ENCODE results near the gene PNCK.

The PNCK gene

GRCh38 chrX:153646620-153647373, 26.8 kb downstream of the PNCK start, which contains the start of gene DUSP9:
DUSP9 (plus strand) TSS chrX:153647203; CDS start chrX:153647954, 751 bp downstream.
- no peak within 1 kb of the TSS for H3K27ac ChIP-seq (ENCODE audit: low read depth in 2 of 2, low read length in 2 of 2)
- peaks cover 0 to 4% of the 10 kb centered on the region in 2 donors for H3K4me1 ChIP-seq (ENCODE audit: control insufficient read depth in 2 of 2, insufficient read depth in 2 of 2, low read length in 2 of 2)
- H3K9me3 ChIP-seq (ENCODE audit: control insufficient read depth in 2 of 2, low read length in 2 of 2) = no peaks in the 10 kb centered on the region
- peaks cover 24 to 36% of the 10 kb centered on the region in 2 donors for H3K27me3 ChIP-seq (ENCODE audit: control insufficient read depth in 2 of 2, insufficient read depth in 2 of 2, low read length in 2 of 2)
- no peaks in the 10 kb centered on the region for H3K36me3 ChIP-seq (ENCODE audit: control insufficient read depth in 2 of 2, insufficient read depth in 2 of 2, low read length in 2 of 2)
- no peak within 1 kb of the TSS for H3K4me3 ChIP-seq (ENCODE audit: low read length in 2 of 2)
- H3K9ac ChIP-seq (ENCODE audit: low read depth in 1 of 2, low read length in 2 of 2) = no peak within 1 kb of the TSS

DNA sequence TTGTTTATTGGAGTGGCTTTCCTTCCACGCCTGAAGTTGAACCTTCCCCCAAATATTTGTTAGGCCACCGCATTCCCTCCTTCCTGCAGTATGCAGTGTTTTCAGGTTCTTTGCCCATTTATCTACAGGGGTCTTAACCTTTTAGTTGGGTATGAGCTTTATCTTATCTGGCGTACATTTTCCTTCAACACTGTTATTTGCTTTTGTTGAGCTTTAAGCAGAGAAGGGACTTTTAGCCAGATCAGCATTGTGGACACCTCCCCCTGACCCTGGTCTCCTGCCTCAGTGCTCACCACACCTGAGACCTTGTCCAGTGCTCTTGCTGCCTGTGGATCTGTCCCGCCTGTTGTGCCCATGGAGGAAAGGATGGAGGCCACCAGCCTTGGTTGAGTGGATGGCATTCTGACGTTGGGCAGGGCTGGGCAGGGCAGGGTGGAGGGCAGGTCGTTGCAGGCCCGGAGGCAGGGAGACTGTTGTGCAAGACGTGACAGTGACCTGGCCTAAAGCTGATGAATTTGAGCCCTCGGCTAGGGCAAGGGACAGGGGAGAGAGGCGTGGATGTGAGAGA, 27.6 kb downstream of the PNCK start:
- H3K27ac ChIP-seq (ENCODE audit: low read depth in 2 of 2, low read length in 2 of 2) = no peak overlapping the region
- H3K36me3 ChIP-seq (ENCODE audit: control insufficient read depth in 2 of 2, insufficient read depth in 2 of 2, low read length in 2 of 2) = no peaks in the 10 kb centered on the region
- peaks cover 28 to 36% of the 10 kb centered on the region in 2 donors for H3K27me3 ChIP-seq (ENCODE audit: control insufficient read depth in 2 of 2, insufficient read depth in 2 of 2, low read length in 2 of 2)
- peaks cover 0 to 4% of the 10 kb centered on the region in 2 donors for H3K4me1 ChIP-seq (ENCODE audit: control insufficient read depth in 2 of 2, insufficient read depth in 2 of 2, low read length in 2 of 2)
- H3K9ac ChIP-seq (ENCODE audit: low read depth in 1 of 2, low read length in 2 of 2) = no peak overlapping the region
- no peak overlapping the region for H3K4me3 ChIP-seq (ENCODE audit: low read length in 2 of 2)
- no peaks in the 10 kb centered on the region for H3K9me3 ChIP-seq (ENCODE audit: control insufficient read depth in 2 of 2, low read length in 2 of 2)

- peaks cover 30 to 42% of the 10 kb centered on the region in 2 donors for H3K27me3 ChIP-seq (ENCODE audit: control insufficient read depth in 2 of 2, insufficient read depth in 2 of 2, low read length in 2 of 2)
Observed at GRCh38 chrX:153645151-153645550, 28.5 kb downstream of the PNCK start.

GRCh38 chrX:153644356-153645125, 29.1 kb downstream of the PNCK start:
- Histone ChIP-seq H3K27me3 (ENCODE audit: control insufficient read depth in 2 of 2, insufficient read depth in 2 of 2, low read length in 2 of 2) (peaks cover 30 to 45% of the 10 kb centered on the region in 2 donors), H3K9me3 (ENCODE audit: control insufficient read depth in 2 of 2, low read length in 2 of 2) (no peaks in the 10 kb centered on the region), H3K27ac (ENCODE audit: low read depth in 2 of 2, low read length in 2 of 2) (no peak overlapping the region), H3K9ac (ENCODE audit: low read depth in 1 of 2, low read length in 2 of 2) (no peak overlapping the region), H3K36me3 (ENCODE audit: control insufficient read depth in 2 of 2, insufficient read depth in 2 of 2, low read length in 2 of 2) (no peaks in the 10 kb centered on the region), H3K4me1 (ENCODE audit: control insufficient read depth in 2 of 2, insufficient read depth in 2 of 2, low read length in 2 of 2) (peaks cover 0 to 4% of the 10 kb centered on the region in 2 donors), H3K4me3 (ENCODE audit: low read length in 2 of 2) (no peak overlapping the region)

More at GRCh38 chrX:153645151-153645550, 28.5 kb downstream of the PNCK start:
- Histone ChIP-seq H3K4me1 (ENCODE audit: control insufficient read depth in 2 of 2, insufficient read depth in 2 of 2, low read length in 2 of 2) (peaks cover 0 to 4% of the 10 kb centered on the region in 2 donors), H3K9ac (ENCODE audit: low read depth in 1 of 2, low read length in 2 of 2) (no peak overlapping the region), H3K4me3 (ENCODE audit: low read length in 2 of 2) (no peak overlapping the region), H3K9me3 (ENCODE audit: control insufficient read depth in 2 of 2, low read length in 2 of 2) (no peaks in the 10 kb centered on the region), H3K36me3 (ENCODE audit: control insufficient read depth in 2 of 2, insufficient read depth in 2 of 2, low read length in 2 of 2) (no peaks in the 10 kb centered on the region), H3K27ac (ENCODE audit: low read depth in 2 of 2, low read length in 2 of 2) (no peak overlapping the region)

- no peak overlapping the region for H3K9ac ChIP-seq (ENCODE audit: low read depth in 1 of 2, low read length in 2 of 2)
- H3K4me1 ChIP-seq (ENCODE audit: control insufficient read depth in 2 of 2, insufficient read depth in 2 of 2, low read length in 2 of 2) = peaks cover 0 to 4% of the 10 kb centered on the region in 2 donors
- H3K27ac ChIP-seq (ENCODE audit: low read depth in 2 of 2, low read length in 2 of 2) = no peak overlapping the region
- peaks cover 26 to 45% of the 10 kb centered on the region in 2 donors for H3K27me3 ChIP-seq (ENCODE audit: control insufficient read depth in 2 of 2, insufficient read depth in 2 of 2, low read length in 2 of 2)
- H3K9me3 ChIP-seq (ENCODE audit: control insufficient read depth in 2 of 2, low read length in 2 of 2) = no peaks in the 10 kb centered on the region
- H3K4me3 ChIP-seq (ENCODE audit: low read length in 2 of 2) = peak overlapping the region in 1 of 2 donors; percentile 13
- H3K36me3 ChIP-seq (ENCODE audit: control insufficient read depth in 2 of 2, insufficient read depth in 2 of 2, low read length in 2 of 2) = no peaks in the 10 kb centered on the region
Observed at GRCh38 chrX:153643431-153644351, 29.9 kb downstream of the PNCK start.

- no peak overlapping the region for H3K9ac ChIP-seq (ENCODE audit: low read depth in 1 of 2, low read length in 2 of 2)
- H3K4me3 ChIP-seq (ENCODE audit: low read length in 2 of 2) = no peak overlapping the region
- peaks cover 20 to 43% of the 10 kb centered on the region in 2 donors for H3K27me3 ChIP-seq (ENCODE audit: control insufficient read depth in 2 of 2, insufficient read depth in 2 of 2, low read length in 2 of 2)
- H3K9me3 ChIP-seq (ENCODE audit: control insufficient read depth in 2 of 2, low read length in 2 of 2) = no peaks in the 10 kb centered on the region
- H3K4me1 ChIP-seq (ENCODE audit: control insufficient read depth in 2 of 2, insufficient read depth in 2 of 2, low read length in 2 of 2) = peaks cover 0 to 4% of the 10 kb centered on the region in 2 donors
- H3K36me3 ChIP-seq (ENCODE audit: control insufficient read depth in 2 of 2, insufficient read depth in 2 of 2, low read length in 2 of 2) = no peaks in the 10 kb centered on the region
- no peak overlapping the region for H3K27ac ChIP-seq (ENCODE audit: low read depth in 2 of 2, low read length in 2 of 2)
Observed at GRCh38 chrX:153642655-153643430, 30.8 kb downstream of the PNCK start.

GRCh38 chrX:153642051-153642654, 31.5 kb downstream of the PNCK start:
- peaks cover 20 to 43% of the 10 kb centered on the region in 2 donors for H3K27me3 ChIP-seq (ENCODE audit: control insufficient read depth in 2 of 2, insufficient read depth in 2 of 2, low read length in 2 of 2)
- H3K9me3 ChIP-seq (ENCODE audit: control insufficient read depth in 2 of 2, low read length in 2 of 2) = no peaks in the 10 kb centered on the region
- no peaks in the 10 kb centered on the region for H3K36me3 ChIP-seq (ENCODE audit: control insufficient read depth in 2 of 2, insufficient read depth in 2 of 2, low read length in 2 of 2)
- H3K27ac ChIP-seq (ENCODE audit: low read depth in 2 of 2, low read length in 2 of 2) = no peak overlapping the region
- H3K4me1 ChIP-seq (ENCODE audit: control insufficient read depth in 2 of 2, insufficient read depth in 2 of 2, low read length in 2 of 2) = peaks cover 0 to 4% of the 10 kb centered on the region in 2 donors
- H3K9ac ChIP-seq (ENCODE audit: low read depth in 1 of 2, low read length in 2 of 2) = no peak overlapping the region
- H3K4me3 ChIP-seq (ENCODE audit: low read length in 2 of 2) = no peak overlapping the region

- H3K4me1 ChIP-seq (ENCODE audit: control insufficient read depth in 2 of 2, insufficient read depth in 2 of 2, low read length in 2 of 2) = peaks cover 0 to 4% of the 10 kb centered on the region in 2 donors
- H3K27me3 ChIP-seq (ENCODE audit: control insufficient read depth in 2 of 2, insufficient read depth in 2 of 2, low read length in 2 of 2) = peaks cover 19 to 41% of the 10 kb centered on the region in 2 donors
- no peaks in the 10 kb centered on the region for H3K36me3 ChIP-seq (ENCODE audit: control insufficient read depth in 2 of 2, insufficient read depth in 2 of 2, low read length in 2 of 2)
- H3K9me3 ChIP-seq (ENCODE audit: control insufficient read depth in 2 of 2, low read length in 2 of 2) = no peaks in the 10 kb centered on the region
- no peak overlapping the region for H3K27ac ChIP-seq (ENCODE audit: low read depth in 2 of 2, low read length in 2 of 2)
- H3K4me3 ChIP-seq (ENCODE audit: low read length in 2 of 2) = no peak overlapping the region
- H3K9ac ChIP-seq (ENCODE audit: low read depth in 1 of 2, low read length in 2 of 2) = no peak overlapping the region
Observed at GRCh38 chrX:153641627-153642026, 32.0 kb downstream of the PNCK start.

Data from mucosa of rectum (tissue), 2 donors.